HG02840 (cell line): Measurements from ENCODE around the gene TRIB2.
A peak's percentile ranks its signal among the peaks of the same experiment; 100 is the strongest.
"Not testable (repeated sequence)": the region's sequence is repeated elsewhere in the genome, so short reads cannot be mapped to it uniquely, and the experiment has no call there.

Experiments used
- ATAC-seq: cut with Tn5 transposase; IDR thresholded peaks from one replicate; pipeline ENCODE4 v1.9.1; 2021; ENCODE audit warnings: mild to moderate bottlenecking, moderate library complexity, moderate number of reproducible peaks; ENCODE audit not compliant: unreplicated experiment, low FRiP score

The TRIB2 gene

DNA sequence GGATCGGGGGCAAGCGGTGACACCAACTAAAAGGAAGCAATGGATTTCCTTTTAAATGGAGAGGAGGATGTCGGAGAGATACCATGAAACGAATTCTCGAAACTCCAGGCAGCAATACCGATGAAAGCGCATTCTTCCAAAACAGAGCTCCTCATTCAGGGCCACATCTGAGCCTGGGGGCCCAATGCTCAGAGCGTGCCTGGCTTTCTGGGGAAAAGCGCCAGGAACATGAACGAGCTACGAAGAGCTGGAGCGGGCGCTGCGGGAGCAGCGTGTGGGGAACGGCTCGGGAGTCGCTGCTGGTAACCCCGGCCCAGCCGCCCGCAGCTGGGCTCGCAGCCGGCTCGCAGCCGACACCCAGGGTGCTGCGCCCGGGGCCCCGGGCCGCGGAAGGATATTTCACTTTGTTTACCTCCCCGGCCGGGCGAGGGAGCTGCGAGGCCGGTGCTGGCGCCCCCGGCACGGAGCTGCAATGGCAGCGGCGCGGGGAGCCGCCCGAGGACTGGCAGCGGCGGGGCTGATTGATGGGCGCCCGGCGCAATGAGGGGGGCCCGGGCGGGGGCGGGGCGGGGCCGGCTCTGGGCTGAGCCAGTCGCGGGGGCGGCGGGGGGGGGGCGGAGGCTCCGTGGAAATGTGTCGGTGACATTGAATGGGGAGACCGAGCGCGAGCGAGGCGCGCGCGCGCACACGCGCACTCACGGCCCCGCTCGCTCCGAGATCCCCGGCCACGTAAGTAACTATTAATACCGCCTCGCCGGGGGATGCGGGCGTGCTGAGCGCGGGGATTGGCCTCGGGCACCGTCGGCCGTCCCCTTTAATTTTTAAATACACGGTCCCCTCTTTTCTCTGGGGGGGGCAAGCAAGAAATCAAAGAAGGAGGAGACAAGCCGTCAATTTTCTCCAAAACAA, at the start of gene TRIB2:
TRIB2 (plus strand) TSS at position 655 of the 909 bp plus-strand sequence. CDS start 1,372 bp downstream, outside the sequence.
- ATAC-seq, result peak; percentile 47

DNA sequence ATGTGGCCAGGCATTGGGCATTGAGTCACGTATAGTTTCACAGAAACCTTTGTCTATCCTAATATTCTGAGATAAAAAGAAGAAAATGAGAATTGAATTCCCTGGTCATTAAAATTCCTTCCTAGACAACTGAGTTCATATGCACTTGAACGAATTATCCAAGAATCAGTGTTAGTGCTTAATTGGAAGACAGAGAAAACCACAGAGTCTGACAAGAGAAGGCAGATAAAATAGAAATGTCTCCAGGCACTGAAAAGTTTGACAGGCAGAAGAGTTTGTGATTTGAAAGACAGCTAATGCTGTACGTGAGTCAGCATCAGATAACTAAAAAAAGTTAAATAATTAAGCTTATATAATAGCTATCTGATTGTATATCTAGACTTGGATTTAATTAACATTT, 47.7 kb upstream of the TRIB2 start:
- no peak for ATAC-seq

GRCh38 chr2:12672711-12673315, 43.9 kb upstream of the TRIB2 start:
- ATAC-seq, result no peak

GRCh38 chr2:12674644-12675328, 42.0 kb upstream of the TRIB2 start:
- ATAC-seq, result no peak

GRCh38 chr2:12675352-12675795, 41.4 kb upstream of the TRIB2 start:
- no peak for ATAC-seq

DNA sequence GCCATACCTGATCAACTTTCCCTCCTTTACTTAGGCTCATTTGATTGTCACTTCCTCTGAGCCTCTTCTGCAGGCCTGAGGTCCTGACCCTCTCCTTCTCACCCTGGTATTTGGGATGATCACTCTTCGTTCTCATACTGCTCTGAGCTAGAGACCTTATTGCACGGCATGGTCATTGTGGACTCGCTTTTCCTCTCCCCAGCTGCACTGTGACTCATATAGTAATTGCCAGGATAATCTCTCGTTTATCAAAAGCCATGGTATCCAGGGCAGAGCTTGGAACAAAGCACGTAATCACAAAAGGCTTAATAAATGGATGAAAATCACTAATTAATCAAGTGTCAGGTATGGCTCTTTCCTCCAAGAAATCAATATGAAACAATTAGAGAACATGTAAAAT, 40.9 kb upstream of the TRIB2 start:
- no peak for ATAC-seq

DNA sequence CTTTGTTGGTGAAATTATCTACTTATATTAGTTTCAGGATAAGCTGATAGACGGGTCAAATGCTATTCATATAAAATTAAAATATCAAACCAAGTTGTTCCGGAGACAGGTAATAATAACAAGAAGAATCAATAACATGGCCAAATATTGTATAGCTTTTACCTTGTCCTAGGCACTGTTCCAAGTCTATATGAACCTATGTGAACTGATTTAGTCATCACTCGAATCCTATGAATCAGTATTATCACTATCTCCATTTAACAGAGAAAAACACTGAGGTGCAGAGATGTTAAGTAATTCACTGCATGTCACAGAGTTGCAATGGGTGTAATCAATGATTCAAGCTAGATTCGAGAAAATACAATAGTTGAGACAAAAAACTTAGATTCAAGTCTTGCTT, 40.0 kb upstream of the TRIB2 start:
- no peak for ATAC-seq

DNA sequence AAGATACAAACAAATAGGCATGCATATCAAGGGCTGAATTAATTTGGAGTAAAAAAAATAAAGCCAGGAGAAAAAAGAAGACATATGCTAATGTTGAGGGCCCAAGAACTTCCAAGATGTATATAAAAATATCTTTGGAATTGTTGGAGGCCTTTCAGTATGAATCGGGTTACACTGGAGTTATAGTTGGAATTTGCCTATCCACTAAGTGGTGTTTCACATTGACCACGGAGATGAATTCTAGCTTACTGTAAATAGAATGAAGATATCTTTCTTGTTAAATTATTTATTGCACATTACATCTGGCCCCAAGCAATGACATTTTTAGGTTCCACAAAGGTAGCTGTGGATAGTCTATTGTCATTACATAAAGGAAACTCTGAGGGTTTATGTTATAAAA, 38.5 kb upstream of the TRIB2 start:
- no peak for ATAC-seq

DNA sequence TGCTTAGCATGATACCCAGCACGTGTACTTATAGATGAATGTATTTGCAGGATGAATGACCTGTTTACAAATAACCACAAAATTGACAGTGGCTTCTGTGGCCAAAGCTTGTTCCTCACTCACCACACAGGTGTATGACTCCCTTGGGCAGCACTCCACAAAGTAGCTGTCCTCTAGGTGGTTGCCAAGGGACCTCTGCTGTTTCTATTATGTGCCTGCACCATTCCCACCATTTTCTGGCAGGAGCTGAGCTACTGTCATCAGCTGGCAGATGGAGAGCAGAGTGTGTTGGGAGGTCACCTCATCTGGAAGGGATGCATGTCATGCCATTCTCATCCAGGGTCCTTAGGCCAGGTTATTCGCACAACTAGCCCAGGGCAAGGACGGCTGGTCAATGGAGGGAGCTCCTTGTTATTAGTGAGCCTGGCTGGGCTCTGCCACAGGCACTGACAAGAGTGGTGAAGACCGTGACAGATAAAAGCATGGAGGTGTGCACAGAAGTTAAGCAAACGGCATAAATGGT, 37.1 kb upstream of the TRIB2 start:
- no peak for ATAC-seq

DNA sequence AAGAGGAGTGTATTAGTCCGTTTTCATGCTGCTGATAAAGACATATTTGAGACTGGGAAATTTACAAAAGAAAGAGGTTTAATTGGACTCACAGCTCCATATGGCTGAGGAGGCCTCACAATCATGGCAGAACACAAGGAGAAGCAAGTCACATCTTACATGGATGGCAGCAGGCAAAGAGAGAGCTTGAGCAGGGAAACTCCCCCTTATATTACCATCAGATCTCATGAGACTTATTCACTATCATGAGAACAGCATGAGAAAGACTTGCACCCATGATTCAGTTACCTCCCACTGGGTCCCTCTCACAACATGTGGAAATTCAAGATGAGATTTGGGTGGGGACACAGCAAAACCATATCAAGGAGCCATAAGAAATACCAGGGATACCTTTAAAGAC, 36.6 kb upstream of the TRIB2 start:
- not testable (repeated sequence) for ATAC-seq

GRCh38 chr2:12682017-12682416, 34.7 kb upstream of the TRIB2 start:
- ATAC-seq, result no peak

- no peak for ATAC-seq
These were observed 33.2 kb upstream of the TRIB2 start for GRCh38 chr2:12683457-12684100.

DNA sequence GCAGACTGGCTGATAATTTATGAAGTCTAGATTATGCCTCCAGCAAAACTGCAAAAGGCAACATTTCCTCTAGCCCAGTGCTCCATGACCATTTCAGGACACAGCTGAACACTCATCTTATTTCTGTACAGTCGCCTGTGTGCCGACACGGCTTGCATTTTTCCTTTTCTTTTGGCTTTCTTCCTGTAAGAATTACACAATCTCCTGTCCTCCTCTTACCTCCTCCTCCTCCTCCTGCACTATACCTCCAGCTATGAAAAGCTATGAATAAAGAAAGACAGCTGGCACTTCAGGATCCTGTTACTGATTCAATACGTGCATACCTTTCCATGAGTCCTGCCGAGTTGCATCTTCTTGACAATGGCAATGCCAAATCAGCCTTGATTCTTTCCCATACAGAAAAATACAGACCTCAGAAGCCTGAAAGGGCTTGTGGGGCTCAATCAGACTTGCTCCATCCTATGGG, 32.2 kb upstream of the TRIB2 start:
- no peak for ATAC-seq

DNA sequence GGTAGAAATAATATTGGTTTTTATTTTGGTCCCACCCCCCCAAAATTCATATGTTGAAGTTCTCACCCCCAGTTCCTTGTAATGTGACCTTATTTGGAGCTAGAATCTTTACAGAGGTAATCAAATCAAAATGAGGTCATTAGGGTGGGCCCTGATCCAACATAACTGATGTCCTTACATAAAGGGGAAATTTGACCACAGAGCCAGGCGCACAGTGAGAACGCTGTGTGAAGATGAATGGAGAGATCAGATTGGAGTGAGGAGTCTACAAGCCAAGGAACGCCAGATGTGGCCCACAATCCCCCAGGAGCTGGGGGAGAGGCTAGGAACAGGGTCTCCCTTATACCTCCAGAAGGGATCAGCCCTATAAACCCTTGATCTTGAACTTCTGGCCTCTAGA, 31.6 kb upstream of the TRIB2 start:
- ATAC-seq, result no peak

DNA sequence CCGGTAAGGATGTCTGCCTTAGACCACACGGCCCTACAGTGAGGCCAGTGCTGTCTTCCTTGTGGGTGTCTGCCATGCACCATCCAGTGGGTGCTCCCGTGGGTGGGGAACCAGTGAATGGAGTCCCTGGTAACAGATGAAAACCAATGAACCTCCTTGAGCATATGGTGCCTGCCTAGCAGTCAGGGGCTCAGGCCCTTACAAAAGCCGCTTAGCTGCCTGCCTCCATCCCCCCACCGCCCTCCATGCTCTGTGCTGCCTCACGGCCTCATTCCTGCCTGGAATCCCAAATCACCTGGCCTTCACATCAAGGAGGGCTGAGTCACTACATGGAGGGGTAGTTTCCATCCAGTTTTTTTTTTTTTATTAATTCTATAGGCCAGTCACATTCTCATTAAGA, 30.8 kb upstream of the TRIB2 start:
- ATAC-seq, result no peak

GRCh38 chr2:12686708-12687283, 29.9 kb upstream of the TRIB2 start:
- no peak for ATAC-seq

GRCh38 chr2:12688091-12688490, 28.6 kb upstream of the TRIB2 start:
- no peak for ATAC-seq

GRCh38 chr2:12688893-12689292, 27.8 kb upstream of the TRIB2 start:
- no peak for ATAC-seq

- ATAC-seq, result no peak
These were observed 23.2 kb upstream of the TRIB2 start for GRCh38 chr2:12693509-12693908.
